Activated CD8-positive, alpha-beta T cell treated with anti-CD3 and anti-CD28 coated beads for 36 hours (primary cell): Measurements from ENCODE around the gene RMI2. TPM values are rescaled to one million over a fixed set of nuclear protein-coding genes. Genes with fewer than 3 reads are reported as not detected.
"Not testable (repeated sequence)": the region's sequence is repeated elsewhere in the genome, so short reads cannot be mapped to it uniquely, and the experiment has no call there.

Experiments used
- ATAC-seq: fragments of 200-7000 bp; cut with Tn5 transposase; one replicate; pipeline ENCODE4 v1.10.0; 2021; ENCODE audit warnings: mild to moderate bottlenecking, moderate library complexity
- CTCF ChIA-PET: fragments of 350-600 bp; sonication (Branson Sonifier 250); formaldehyde crosslinking; loops from one replicate; lab custom pipeline; 2021; ENCODE audit warnings: antibody characterized with exemption; lab: Charles Lee
- POLR2A ChIA-PET: fragments of 350-600 bp; sonication (Branson Sonifier 250); formaldehyde crosslinking; loops from one replicate; lab custom pipeline; 2021; ENCODE audit warnings: antibody characterized with exemption; lab: Charles Lee
- DNase-seq: peaks from one replicate; pipeline ENCODE4 v3.0.0-alpha.2; 2020
- H3K27ac Mint-ChIP-seq: one replicate; pipeline ENCODE4 v1.8.0; 2021; ENCODE audit warnings: mild to moderate bottlenecking, mixed read lengths
- H3K27me3 Mint-ChIP-seq: one replicate; pipeline ENCODE4 v1.8.0; 2021; ENCODE audit warnings: mixed read lengths
- H3K36me3 Mint-ChIP-seq: one replicate; pipeline ENCODE4 v1.8.0; 2021; ENCODE audit warnings: low read depth, mixed read lengths
- H3K4me1 Mint-ChIP-seq: one replicate; pipeline ENCODE4 v1.8.0; 2021; ENCODE audit warnings: low read depth, mixed read lengths
- H3K4me3 Mint-ChIP-seq: one replicate; pipeline ENCODE4 v1.8.0; 2021; ENCODE audit warnings: mild to moderate bottlenecking, moderate library complexity, mixed read lengths
- H3K9me3 Mint-ChIP-seq: one replicate; pipeline ENCODE4 v1.8.0; 2021; ENCODE audit warnings: mixed read lengths
- intact Hi-C: fragments of 100-400 bp; cut with micrococcal nuclease; formaldehyde crosslinking; loops from one replicate; pipeline ENCODE4 v1.10.0; 2022
- total RNA-seq, 2 experiments: library from RNA; stranded (reverse); gene quantifications; one replicate each; pipeline ENCODE4 v1.2.3, GENCODE V29; 2021
- TF ChIP-seq, protein P1 (sequence below): fragments of 200-600 bp; IDR thresholded peaks from one replicate; pipeline ENCODE4 v1.8.0; 2022; ENCODE audit warnings: antibody characterized with exemption, mild to moderate bottlenecking

The RMI2 gene
- total RNA-seq, 2 experiments from 2014 or later, result 53.1 to 57.7 TPM

DNA sequence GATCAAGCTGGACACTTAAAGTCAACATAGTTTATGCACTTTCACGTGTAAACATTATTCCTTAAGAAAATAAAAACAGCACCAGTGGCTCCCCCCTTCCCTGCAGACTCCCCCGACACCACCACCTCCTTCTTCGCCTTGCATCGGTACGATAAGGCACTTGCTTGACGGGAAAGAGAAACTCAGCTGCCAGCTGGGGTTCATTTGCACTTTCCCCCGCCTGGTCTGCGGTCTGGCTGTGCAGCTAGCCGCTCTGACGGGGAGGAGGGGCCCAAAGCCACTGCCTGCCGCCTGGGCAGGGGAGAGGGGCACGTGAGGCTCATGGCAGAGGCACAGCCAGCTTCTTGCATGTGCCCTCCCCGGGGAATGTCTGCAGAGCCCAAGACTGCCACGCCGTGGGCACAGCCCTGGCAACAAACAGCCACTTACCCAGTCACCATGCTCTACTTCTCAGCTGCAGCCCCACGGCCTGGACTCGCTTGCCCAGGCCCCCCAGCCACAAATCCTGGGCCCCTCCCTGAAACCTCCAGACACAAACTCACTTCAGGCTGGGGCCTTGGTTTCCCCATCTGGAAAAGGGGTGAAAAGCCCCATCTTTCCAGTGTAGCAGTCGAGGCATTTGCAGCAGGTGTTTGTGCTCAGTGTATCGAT lies 47.6 kb upstream of the RMI2 start:
- peak; percentile 85 for DNase-seq
- ChIA-PET CTCF (interaction anchor here (0.6 to 2.8 kb wide), 14 partner anchors 12 to 333 kb away, joined by 3 to 14 read pairs (median 3); partner anchors contain the start of gene SOCS1), POLR2A (interaction anchor here (1.0 to 3.1 kb wide), 10 partner anchors 12 to 198 kb away, joined by 3 to 26 read pairs (median 6); partner anchors contain the start of gene SOCS1)
- H3K4me1 Mint-ChIP-seq, result peaks cover 44% of the 10 kb centered on the region
- TF ChIP-seq, protein P1, sequence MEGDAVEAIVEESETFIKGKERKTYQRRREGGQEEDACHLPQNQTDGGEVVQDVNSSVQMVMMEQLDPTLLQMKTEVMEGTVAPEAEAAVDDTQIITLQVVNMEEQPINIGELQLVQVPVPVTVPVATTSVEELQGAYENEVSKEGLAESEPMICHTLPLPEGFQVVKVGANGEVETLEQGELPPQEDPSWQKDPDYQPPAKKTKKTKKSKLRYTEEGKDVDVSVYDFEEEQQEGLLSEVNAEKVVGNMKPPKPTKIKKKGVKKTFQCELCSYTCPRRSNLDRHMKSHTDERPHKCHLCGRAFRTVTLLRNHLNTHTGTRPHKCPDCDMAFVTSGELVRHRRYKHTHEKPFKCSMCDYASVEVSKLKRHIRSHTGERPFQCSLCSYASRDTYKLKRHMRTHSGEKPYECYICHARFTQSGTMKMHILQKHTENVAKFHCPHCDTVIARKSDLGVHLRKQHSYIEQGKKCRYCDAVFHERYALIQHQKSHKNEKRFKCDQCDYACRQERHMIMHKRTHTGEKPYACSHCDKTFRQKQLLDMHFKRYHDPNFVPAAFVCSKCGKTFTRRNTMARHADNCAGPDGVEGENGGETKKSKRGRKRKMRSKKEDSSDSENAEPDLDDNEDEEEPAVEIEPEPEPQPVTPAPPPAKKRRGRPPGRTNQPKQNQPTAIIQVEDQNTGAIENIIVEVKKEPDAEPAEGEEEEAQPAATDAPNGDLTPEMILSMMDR, result no peak
- intact Hi-C loops, result no loop called here
- H3K4me3 Mint-ChIP-seq, result peak overlapping the region; percentile 24
- no peaks in the 10 kb centered on the region for H3K9me3 Mint-ChIP-seq
- H3K36me3 Mint-ChIP-seq, result no peaks in the 10 kb centered on the region
- ATAC-seq, result peak; percentile 83
- H3K27ac Mint-ChIP-seq, result peak overlapping the region; percentile 69
- peaks cover 7% of the 10 kb centered on the region for H3K27me3 Mint-ChIP-seq

GRCh38 chr16:11298143-11298900 lies 46.9 kb upstream of the RMI2 start:
- Mint-ChIP-seq H3K36me3 (no peaks in the 10 kb centered on the region), H3K27ac (peak overlapping the region; percentile 79), H3K4me3 (no peak overlapping the region), H3K9me3 (no peaks in the 10 kb centered on the region), H3K27me3 (peaks cover 2% of the 10 kb centered on the region), H3K4me1 (peaks cover 38% of the 10 kb centered on the region)
- intact Hi-C loops, result no loop called here
- TF ChIP-seq, protein P1, result no peak
- DNase-seq (no peak), ATAC-seq (no peak)
- POLR2A ChIA-PET, result interaction anchor here (0.8 to 3.1 kb wide), 9 partner anchors 9 to 199 kb away, joined by 3 to 26 read pairs (median 7); partner anchors contain the start of gene SOCS1
- CTCF ChIA-PET, result interaction anchor here (0.6 to 2.8 kb wide), 12 partner anchors 13 to 334 kb away, joined by 3 to 14 read pairs (median 4); partner anchors contain the start of gene SOCS1

- POLR2A ChIA-PET, result interaction anchor here (0.8 to 3.1 kb wide), 4 partner anchors 8 to 55 kb away, joined by 3 to 26 read pairs (median 10); partner anchors contain the start of gene SOCS1
- Mint-ChIP-seq H3K27ac (peak overlapping the region; percentile 79), H3K4me1 (peaks cover 33% of the 10 kb centered on the region)
- CTCF ChIA-PET, result interaction anchor here (1.0 to 2.8 kb wide), 6 partner anchors 13 to 335 kb away, joined by 3 to 14 read pairs (median 4); partner anchors contain the start of gene SOCS1
- H3K9me3 Mint-ChIP-seq, intact Hi-C loops, H3K27me3 Mint-ChIP-seq, H3K4me3 Mint-ChIP-seq, ATAC-seq, DNase-seq, H3K36me3 Mint-ChIP-seq: not testable (repeated sequence)
Measured at GRCh38 chr16:11298950-11299547, 46.2 kb upstream of the RMI2 start.

DNA sequence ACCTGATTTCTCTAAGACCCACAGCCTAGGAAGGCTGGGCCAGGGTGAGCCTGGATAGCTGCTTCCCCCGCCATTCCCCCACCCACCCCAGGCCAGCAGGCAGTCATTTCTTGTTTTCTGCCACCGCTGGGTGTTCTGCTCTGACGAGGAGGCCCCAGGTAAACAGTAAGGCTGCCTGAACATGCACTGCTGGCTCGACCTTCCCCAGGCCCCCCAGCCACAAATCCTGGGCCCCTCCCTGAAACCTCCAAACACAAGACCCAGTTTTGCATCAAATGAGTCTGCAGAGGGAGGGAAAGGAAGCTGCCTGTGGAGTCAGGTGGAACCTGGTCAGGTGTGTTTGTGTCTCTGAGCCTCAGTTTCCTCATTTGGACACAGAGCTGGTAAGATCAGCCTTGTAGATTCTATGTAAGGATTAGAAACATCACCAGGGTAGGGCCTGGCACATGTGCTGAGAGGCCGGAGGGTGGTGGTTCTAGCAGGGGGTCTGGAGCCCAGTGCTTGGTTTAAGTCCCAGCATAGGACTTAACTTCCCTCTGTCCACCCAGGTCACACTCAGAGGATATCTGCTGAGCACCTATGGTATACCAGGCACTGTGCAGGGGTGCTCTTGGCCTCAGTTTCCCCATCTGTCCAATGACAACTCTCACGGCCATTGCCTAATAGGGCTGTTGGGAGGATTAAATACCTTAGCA lies 45.2 kb upstream of the RMI2 start:
- no peak for ATAC-seq
- no peak for DNase-seq
- no peaks in the 10 kb centered on the region for H3K27me3 Mint-ChIP-seq
- H3K27ac Mint-ChIP-seq, result no peak overlapping the region
- no peaks in the 10 kb centered on the region for H3K9me3 Mint-ChIP-seq
- no peaks in the 10 kb centered on the region for H3K36me3 Mint-ChIP-seq
- TF ChIP-seq, protein P1, result no peak
- no peak overlapping the region for H3K4me3 Mint-ChIP-seq
- CTCF ChIA-PET, result interaction anchor here (1.0 to 1.6 kb wide), 2 partner anchors 25 to 336 kb away, joined by 3 to 4 read pairs; no protein-coding TSS in a partner anchor
- POLR2A ChIA-PET, result interaction anchor here (0.6 to 3.0 kb wide), 3 partner anchors 13 to 418 kb away, joined by 3 to 17 read pairs (median 3); no protein-coding TSS in a partner anchor
- peaks cover 29% of the 10 kb centered on the region for H3K4me1 Mint-ChIP-seq
- intact Hi-C loops, result no loop called here

DNA sequence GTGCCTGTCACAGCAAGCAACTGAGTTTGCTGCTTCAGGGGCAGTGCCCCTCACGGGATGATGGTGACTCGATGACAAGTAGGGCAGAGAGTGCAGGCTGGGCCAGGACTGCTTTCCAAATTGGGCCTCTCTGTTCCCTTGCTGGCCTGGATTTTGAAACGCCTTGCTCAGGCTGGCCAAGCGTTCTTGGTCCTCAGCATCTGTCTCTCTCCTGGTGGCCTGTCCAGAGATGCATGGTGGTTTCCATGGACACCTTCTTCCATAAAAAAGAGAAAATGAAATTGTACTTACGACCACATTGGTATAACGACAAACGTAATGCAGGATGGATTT lies 44.7 kb upstream of the RMI2 start:
- Mint-ChIP-seq H3K27me3 (no peaks in the 10 kb centered on the region), H3K4me3 (no peak overlapping the region), H3K36me3 (no peaks in the 10 kb centered on the region), H3K27ac (no peak overlapping the region), H3K9me3 (no peaks in the 10 kb centered on the region), H3K4me1 (peaks cover 28% of the 10 kb centered on the region)
- ChIA-PET POLR2A (interaction anchor here (0.6 kb wide), 1 partner anchor 419 kb away, joined by 3 read pairs; no protein-coding TSS in a partner anchor), CTCF (no interaction called here)
- ATAC-seq (no peak), DNase-seq (no peak)
- intact Hi-C loops, result no loop called here
- TF ChIP-seq, protein P1, result no peak
